ENCODE results near the gene BPIFA3.

- TF ChIP-seq CTCF (conservative IDR thresholded peaks at IDR 0.05 in 1 of 2, IDR thresholded peaks at IDR 0.05 in 1 of 2; ENCODE audit: low read depth in 1 of 2, low read length in 2 of 2) (no peak), EZH2 (IDR thresholded peaks at IDR 0.05; ENCODE audit: low read length, missing control alignments) (no peak)
These were observed 58.7 kb downstream of the BPIFA3 start for GRCh38 chr20:33275871-33276270.
